NCI-H748 treated with DMSO at 0.1 percent for 48 hours (cell line): ENCODE data around the gene LRMDA.

Experiments
- DNase-seq: peaks from one replicate; lab custom pipeline; 2025; lab: John Stamatoyannopoulos, UW

The LRMDA gene

DNA sequence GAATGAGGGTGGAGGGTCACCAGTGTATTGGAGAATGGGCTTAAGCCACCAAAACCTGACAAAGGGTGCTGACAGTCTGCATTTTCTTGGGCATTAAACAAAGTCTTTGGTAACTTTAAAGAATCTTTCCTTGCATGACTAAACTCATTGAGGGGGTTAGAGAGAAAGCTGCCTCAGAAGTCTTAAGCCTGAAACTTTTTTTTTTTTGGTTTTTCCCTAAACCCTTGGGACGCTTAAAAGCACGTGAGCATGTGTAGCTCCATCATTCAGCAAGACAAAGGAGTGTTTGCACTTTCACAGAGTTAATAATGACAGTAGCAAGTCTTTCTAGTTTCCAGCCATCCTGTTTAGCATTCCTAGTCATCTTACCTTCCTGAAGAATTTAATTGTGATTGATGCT is 110.7 kb downstream of the LRMDA start:
- DNase-seq, result no peak

DNA sequence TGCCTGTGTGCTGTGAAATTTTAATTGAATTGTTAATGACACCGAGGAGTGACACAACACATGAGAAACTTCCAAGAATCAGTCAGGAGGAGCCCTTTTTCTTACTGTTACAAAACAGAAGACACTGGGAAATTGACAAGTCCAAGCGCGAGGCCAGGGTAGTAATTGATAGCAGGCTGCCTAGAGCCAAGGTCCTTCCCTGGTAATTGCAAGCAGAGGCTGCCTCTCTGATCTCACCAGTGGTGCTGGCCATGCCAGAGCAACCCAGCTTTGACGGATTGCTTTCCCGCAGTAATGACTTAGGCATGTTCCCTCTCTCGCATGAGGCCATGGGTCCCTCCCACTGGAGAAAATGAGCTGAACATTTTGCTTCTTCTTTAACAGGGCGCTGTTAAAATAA is 111.5 kb downstream of the LRMDA start:
- no peak for DNase-seq

DNA sequence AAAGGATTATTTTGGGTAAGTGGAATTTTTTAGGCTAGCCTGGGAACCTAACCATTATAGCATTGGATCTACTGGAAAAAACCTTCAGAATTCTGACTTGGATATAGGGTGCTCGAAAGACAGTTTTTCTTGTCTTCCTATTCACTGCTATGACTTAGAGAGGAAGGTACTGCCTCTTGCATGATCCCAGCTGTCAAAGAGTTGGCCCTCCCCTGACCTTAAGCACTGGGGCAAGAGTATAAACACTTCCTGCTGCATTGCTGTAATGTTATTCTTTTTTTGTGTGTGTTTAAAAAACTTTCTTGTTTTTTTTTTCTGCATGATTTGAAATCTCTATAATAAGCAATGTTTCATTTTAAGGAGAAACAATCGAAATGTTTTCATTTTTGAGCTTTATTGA is 113.0 kb downstream of the LRMDA start:
- DNase-seq, result no peak

DNA sequence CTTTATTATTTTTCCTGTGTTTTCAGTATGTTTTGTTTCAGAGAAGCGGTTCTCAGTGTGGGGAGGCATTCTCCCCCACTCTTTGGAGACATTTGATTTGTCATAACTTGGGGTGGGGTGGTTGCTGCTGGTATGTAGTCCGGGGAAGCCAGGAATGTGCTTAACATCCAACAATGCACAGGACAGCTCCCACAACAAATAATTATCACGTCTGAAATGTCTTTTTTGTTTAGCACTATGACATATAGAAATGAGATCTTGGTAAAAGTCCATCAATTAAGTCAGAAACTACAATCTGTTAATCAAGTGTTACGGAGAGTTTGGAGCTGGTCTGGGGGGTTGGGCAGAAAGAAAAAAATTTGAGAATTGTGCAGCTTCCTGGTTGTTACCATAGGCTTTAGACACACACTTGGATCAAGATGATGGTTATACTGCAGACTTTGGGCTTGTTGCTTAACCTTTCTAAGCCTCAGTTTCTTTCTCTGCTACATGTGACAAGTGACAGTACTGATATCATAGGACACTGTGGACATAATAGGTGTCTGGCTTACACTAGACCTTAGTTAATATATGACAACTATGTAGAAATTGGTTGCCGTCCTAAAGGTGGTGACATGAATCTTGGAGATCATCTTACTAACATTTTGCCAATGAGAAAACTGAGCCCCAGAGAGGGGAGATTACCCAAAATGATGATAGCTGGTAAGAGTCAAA is 113.7 kb downstream of the LRMDA start:
- DNase-seq, result no peak

DNA sequence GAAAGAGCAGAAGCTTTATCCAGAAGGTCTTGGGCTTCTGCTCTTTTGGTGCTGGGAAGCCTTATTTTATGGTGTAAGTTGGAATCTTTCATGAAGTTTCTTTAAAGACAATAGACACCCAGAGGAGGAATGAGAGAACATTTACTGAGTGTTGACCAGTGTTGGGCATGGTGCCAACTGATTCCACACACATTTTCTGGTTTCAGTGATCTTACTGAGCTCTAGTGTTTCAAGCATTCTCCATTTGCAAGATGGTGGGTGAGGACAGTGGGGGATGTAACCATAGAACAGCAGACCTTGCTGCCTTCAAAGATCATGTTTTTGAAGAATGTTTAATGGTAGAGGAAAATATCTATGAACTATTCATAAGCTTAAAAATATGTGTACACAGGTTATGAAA is 114.6 kb downstream of the LRMDA start:
- no peak for DNase-seq

DNA sequence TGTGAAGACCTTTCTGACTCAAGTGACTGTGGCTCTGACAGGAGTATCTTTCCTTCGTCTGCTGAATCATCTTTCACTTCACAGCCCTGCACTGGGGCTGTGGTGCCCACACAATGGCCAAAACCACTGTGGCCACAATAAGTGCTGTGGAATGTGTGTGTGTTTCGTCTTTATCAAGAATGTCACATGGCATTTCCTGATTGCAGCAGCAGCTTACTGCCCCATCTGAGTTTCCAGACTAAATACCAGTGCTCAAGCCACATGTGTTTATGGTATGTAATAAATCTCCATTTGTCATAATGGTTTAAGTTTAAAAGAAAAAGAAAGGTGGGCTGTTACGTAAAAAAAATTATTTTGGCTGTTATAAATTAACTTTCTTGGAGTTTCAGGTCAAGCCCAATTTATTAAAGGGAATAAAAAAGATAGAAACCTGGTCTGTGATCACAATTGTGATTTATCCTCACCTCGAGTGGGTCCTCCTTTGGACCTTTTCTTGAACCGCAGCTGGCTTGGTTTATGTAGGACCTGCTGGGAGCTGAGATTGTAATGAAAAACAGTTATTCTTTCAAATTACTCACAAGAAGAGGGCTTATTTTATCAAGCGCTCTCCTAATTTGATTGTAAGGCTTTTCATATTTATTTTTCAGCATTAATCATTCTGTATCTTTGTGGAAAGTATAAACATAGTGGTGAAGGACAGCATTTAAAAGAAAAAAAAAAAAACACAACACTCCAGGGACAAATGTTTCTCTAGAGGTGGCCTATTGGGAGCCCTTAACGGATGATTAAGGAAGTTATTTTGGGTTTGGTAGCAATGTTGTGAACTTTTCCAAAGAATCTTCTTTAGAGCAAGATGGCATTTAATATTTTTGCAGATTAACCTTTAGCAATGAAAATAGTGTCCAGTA is 116.2 kb downstream of the LRMDA start:
- no peak for DNase-seq

DNA sequence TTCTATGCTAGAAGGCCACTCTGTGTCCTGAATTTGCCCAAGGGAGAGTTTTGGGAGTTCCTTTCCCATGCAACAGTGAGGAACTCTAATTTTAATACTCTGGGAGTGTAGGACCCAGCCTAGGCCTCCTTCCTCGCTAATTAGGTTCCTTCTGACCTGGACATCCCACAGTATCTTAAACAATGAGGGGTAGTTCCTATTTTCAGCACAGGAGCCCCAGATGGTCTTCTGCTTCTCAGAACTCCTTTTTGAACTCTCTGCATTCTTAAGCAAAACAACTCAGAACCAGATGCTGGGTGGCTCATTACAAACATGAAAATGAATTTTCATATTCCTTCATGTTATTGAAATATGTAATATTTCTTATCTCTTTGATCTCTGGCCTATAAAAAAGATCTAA is 116.9 kb downstream of the LRMDA start:
- DNase-seq, result no peak

DNA sequence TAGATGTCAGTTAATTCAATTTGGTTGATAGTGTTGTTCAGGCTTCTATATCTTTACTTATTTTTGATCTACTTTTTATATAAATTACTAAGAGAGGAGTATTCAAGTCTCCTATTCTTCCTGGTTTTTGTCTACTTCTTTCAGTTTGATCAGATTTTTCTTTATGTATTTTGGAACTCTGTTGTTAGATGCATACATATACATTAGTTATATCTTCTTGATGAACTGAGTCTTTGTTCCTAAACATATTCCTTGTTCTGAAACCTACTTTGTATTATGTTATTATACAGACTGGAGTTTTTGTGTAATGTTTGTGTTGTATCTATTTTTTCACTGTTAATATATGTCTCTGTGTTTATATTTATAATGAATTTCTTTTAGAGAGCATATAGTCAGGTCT is 118.8 kb downstream of the LRMDA start:
- DNase-seq, result no peak

DNA sequence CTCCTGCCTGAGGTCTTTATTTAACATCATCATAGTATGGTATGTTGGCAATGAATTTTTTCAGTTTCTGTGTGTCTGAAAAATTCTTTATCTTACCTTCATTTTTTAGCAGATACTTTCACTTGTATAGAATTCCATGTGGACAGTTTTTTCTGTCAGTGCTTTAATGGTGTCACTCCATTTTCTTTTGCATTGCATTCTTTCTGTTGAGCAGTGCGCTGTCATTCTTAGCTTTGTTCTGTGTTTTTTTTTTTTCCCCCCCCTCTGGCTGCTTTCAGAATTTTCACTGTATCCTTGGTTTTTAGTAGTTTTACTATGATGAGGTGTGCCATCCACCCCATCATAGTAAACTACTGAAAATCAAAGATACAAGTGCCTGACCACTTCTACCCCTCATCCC is 120.7 kb downstream of the LRMDA start:
- no peak for DNase-seq

DNA sequence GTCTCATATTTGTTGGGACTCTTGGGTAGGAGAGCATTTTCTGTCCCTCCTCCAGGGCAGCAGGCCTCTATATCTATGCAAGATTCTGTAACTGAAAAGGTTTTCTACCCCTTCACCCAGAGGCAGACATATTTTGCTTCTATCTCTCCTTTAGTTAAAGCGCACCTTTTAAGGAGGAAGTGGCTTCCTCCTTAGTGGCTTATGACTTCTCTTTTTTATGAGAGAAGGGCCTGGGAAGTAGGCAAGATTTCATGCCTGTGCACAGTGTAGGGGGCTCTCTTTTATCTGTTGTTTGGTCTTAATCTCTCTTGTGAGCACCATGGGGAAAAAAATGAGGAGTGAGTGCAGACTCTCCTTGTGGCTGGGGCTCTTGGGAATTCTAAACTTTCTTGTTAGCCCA is 122.1 kb downstream of the LRMDA start:
- no peak for DNase-seq

DNA sequence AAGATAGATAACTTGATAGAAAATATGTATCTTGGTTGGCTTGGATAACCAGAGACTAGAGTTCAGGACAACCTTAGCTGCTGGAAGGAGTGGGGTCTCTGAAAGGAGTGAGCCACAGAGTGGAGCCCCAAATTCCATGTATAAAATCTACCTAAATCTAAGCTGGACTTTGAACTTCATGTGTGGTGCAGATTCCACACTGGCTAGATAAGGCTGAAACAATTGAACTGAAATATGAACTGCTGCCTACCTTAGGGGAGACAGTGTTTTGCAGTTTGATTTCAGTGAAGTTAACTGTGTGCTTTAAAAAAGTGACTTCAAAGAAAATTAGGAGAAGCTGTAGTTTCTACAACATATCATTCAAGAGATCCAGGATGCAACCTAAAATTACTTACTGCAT is 123.9 kb downstream of the LRMDA start:
- DNase-seq, result no peak

DNA sequence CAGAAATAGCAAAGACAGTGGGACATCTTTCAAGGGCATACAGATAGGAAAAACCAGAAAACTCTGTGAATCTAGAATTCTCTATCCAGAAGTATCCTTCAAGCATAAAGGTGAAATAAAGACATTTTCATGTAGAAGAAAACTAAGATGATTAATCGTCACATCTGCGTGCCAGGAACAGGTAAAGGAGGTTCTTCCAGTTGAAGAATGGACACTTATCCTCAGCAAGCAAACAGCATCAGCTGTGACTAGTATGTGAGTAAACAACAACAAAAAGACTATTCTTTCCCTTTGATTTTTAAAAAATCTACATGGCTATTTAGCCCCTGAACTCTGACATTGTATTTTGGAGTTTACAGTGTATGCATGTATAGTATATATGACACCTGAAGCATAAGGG is 124.9 kb downstream of the LRMDA start:
- no peak for DNase-seq

DNA sequence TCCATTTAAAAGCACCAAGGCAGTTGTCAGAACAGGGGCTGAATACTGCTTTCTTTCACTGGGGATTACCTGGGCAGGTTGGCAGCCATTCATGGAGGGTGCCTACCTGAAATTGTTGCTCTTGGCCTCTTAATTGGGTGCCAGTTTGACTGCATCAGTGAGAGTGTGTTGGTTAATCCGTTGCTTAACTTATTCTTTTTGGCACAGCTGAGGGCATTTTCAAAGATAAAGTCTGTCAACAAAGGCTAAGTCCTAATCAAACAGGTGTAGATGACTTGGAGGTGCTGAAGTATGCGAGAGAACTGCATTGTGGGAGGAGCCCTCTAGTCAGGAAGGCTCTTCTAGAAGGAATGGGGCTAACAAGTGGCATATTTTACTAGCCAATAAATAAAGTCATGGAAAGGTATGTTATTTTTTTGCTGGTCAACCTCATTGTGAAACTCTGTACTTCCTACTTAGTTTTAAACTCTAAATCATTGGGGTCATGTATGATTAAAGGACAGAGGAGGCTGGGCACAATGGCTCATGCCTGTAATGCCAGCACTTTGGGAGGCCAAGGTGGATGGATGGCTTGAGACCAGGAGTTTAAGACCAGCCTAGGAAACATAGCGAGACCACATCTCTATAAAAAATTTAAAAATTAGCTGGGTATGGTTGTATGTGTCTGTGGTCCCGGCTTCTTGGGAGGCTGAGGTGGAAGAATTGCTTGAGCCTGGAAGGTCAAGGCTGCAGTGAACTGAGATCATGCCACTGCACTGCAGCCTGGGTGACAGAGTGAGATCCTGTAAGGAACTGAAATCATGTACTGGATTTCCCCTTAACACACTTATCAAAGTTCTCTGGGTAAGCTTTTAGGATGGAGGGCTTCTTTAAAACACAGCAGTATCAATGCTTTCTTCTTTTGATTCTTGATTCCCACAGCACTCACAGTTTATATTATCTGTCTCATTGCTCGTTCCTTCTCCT is 134.1 kb downstream of the LRMDA start:
- DNase-seq, result no peak

DNA sequence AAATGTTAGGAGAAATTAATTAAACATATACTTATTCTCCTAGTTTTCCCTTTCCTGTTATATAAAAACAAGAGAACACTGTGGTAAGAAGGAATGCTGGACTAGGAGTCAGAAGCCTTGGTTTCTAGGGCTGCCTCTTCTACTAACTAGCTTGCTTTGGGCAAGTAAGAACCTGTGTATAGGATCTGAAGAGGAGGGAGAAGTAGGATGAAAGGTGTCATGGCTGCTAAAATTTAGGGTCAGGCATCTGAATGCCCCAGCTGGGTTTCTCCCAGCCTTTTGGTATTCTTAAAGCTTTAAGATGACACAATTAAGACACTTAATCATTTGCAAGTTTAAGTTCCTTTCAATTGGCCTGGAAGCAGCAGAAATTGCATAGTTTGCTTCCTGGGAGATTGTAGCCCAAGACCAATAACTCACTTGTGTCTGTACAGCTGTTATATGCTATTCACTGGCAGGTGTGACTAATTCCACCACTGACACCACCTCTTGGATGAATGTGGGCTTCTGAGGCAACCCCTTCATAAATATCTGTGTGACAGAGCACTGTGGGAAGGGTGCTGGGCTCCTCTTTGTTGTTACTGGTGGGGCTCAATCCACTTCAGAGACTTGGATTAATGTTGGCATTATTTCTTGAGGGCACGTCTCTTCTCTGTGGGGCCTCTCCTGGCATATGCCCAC is 137.2 kb downstream of the LRMDA start:
- DNase-seq, result no peak

DNA sequence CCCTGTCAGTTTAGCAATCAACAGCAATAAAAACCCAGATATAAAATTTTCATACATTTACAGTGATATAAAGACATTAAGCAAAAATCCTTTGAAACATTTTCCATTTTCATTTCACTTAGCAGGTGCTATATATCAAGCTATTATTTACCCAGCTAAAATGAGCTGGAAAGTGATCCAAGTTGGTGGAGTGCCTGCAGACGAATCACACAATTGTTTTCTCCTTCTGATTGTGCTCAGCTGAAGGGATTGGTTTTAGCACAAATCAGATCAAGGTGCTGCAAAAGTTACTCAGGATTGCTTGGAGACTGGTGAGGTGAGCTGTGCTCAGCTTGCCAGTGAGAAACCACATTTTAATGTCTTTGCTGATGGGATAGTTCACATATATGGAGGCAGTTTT is 138.1 kb downstream of the LRMDA start:
- no peak for DNase-seq

DNA sequence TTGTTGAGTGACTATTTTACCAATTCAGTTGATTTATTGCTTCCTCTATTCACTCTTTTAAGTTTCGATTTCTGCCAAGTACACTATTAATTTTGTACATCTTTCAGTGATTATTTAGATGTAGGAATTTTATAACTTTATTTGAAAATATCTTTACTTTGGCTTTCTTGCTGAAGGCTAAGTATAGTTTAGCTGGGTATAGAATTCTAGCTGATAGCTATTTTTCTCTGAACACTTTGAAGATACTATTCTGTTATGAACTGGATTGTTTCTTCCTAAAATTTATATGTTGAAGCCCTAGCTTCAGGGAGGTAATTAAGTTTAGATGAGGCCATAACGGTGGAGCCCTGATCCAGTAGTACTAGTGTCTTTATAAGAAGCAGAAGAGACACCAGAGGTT is 141.1 kb downstream of the LRMDA start:
- DNase-seq, result no peak

DNA sequence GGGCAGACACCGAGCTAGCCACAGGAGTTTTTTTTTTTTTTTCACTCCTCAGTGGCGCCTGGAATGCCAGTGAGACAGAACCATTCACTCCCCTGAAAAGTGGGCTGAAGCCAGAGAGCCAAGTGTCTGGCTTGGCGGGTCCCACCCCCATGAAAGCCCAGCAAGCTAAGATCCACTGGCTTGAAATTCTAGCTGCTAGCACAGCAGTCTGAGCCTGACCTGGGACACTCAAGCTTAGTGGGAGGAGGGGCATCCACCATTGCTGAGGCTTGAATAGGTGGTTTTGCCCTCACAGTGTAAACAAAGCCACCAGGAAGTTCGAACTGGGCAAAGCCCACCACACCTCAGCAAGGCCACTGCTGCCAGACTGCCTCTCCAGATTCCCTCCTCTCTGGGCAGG is 144.5 kb downstream of the LRMDA start:
- no peak for DNase-seq

DNA sequence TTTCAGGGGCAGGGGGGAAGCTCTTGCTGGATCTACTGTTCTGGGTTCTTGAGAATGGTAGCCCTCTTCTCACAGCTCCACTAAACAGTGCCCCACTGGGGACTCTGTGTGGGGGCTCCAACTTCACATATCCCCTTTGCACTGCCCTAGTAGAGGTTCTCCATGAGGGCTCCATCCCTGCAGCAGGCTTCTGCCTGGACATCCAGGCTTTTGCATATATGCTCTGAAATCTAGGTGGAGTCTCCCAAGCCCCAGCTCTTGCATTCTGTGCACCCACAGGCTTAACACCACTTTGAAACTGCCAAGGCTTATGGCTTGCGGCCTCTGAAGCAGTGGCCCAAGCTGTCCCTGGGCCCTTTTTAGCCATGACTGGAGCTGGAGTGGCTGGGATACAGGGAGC is 150.7 kb downstream of the LRMDA start:
- DNase-seq, result no peak

DNA sequence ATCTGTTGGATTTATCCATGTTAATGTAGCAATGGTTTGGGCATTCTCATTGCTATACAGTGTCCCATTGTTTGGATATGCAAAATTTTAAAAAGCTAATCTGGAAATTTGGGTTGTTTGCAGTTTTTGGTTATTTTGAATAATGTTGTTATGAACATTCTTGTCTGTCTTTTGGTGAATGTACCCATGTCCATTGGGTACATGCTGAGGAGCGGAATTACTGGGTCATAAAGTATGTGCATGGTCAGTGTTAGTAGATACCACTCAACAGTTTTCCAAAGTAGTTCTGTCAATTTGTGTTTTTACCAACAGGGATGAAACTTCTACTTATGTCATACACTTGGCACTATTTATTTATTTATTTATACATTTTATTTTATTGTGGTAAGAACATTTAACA is 153.9 kb downstream of the LRMDA start:
- DNase-seq, result no peak

DNA sequence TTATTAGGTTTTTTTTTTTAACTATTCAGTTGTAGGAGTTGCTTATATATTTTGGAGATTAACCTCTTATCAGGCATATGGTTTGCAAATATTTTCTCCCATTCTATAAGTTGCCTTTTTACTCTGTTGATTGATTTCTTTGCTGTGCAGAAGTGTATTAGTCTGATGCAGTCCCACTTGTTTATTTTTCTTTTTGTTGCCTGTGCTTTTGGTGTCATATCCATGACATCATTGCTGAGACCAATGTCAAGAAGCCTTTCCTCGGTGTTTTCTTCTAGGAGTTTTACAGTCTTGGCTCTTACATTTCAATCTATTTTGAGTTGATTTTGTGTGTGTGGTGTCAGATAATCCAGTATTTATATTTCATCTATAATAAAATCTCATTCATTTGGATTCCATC is 155.4 kb downstream of the LRMDA start:
- DNase-seq, result no peak

DNA sequence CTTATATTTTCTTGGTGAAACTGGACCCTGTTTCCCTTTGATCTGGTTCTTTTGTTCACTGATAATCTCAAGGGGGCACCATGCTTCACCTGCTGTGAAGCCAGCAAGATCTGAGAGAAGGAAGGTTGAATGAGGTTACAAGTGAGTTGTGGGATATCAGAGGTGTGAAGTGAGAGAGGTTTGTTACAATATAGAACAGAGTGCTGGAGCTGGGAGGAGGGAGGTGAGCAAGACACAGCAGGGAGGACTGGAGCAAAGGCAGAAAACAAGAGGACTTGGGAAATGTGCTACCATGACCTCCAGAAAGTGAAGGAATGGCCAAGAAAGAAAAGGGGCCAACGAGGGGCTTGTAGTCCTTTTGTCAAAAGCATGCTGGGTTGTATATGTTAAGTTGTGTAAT is 156.6 kb downstream of the LRMDA start:
- no peak for DNase-seq
